Umbilical cord (tissue), 2 donors: ENCODE measurements around the gene ELOF1. TPM values are rescaled to one million over a fixed set of nuclear protein-coding genes. Genes with fewer than 3 reads are reported as not detected.
"Not testable (repeated sequence)": the region's sequence is repeated elsewhere in the genome, so short reads cannot be mapped to it uniquely, and the experiment has no call there.

Source experiments
- DNase-seq: peaks from one replicate; pipeline ENCODE4 v3.0.0-alpha.2; 2015; ENCODE audit warnings: low spot score
- total RNA-seq: library from RNA; depleted of rRNA; stranded (reverse); fragments of >200 nt; gene quantifications from one replicate; pipeline ENCODE4 v1.2.3, GENCODE V29; 2014; ENCODE audit warnings: low replicate concordance; ENCODE audit not compliant: insufficient read depth

ELOF1 gene
- total RNA-seq, 1 donor from 2014 or later: 8.7 TPM

DNA sequence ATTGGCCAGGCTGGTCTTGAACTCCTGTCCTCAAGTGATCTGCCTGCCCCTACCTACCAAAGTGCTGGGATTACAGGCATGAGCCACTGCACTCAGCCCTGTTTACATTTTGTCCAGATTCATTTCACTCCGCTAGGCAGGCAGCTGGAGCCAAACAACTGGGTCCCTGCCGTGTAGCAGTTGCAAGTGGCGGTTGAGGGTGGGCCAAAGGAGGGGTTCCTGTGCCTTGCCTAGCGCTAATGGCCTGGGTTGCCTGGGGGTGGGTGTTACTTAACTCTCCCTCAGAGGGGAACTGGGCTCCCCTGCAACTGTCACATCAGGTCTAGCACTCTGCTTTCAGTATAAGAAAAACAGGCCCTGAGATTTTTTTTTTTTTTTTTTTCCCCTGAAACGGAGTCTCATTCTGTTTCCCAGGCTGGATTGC lies 11.0 kb upstream of the ELOF1 start:
- DNase-seq: no peak

DNA sequence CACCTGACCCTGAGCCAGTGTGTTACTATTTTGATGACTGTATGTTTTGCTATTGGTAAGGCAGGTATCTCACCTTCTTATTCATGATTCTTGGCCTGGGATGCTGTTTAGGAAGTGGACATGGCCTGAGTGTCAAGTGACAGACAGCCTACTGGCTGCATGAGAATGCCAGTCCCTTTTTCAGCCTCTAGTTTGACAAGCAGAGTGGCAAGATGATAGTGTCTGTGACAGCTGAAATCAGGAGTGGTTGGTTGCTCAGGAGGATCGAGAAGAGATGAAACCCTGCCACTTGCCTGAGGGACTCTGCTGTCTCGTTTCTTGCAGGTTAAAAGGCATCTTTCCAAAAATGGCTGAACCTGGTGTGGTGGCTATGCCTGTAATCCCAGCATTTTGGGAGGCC lies 7.1 kb upstream of the ELOF1 start:
- DNase-seq: no peak

DNA sequence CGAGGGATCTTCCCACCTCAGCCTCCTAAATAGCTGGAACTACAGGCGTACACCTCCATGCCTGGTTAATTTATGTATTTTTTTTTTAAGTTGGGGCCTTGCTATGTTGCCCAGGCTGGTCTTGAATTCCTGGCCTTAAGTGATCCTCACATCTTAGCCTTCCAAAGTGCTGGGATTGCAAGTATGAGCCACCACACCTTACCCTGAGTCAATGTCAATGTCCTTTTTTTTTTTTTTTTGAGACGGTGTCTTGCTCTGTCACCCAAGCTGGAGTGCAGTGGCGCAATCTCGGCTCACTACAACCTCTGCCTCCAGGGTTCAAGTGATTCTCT lies 6.6 kb upstream of the ELOF1 start:
- DNase-seq: not testable (repeated sequence)

DNA sequence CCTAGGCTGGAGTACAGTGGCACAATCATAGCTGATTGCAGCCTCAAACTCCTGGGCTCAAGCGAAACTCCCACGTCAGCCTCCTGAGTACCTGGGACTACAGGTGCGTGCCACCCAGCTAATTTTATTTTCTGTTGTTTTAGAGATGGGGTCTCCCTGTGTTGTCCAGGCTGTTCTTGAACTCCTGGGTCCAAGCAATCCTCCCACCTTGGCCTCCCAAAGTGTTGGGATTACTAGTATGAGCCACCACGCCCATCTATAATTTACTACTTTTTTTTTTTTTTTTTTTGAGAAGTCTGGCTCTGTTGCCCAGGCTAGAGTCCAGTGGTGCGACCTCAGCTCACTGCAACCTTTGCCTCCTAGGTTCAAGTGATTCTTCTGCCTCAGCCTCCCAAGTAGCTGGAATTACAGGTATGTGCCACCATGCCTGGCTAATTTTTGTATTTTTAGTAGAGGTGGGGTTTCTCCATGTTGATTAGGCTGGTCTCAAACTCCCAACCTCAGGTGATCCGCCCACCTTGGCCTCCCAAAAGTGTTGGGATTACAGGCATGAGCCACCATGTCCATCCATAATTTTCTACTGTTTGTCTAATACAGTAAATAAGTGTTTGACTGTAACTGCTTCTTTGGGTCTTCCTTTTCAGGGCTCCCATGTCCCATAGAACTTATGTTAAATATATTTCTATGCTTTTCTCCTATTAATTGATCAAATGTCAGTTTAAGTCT lies 5.2 kb upstream of the ELOF1 start:
- DNase-seq: not testable (repeated sequence)

DNA sequence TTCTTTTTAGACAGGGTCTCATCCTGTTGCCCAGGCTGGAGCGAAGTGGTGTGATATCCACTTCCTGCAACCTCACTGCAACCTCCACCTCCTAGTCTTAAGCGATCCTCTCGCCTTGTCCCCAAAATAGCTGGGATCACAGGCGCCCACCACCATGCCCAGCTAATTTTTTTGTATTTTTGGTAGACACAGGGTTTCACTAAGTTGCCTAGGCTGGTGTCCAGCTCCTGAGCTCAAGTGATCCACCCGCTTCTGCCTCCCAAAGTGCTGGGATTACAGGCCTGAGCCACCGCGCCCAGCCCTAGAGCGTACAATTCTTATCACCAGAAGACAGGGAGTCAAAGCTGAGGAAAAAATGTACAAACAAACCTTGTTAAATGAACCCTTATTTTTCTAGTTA lies 4.5 kb upstream of the ELOF1 start:
- DNase-seq: no peak

DNA sequence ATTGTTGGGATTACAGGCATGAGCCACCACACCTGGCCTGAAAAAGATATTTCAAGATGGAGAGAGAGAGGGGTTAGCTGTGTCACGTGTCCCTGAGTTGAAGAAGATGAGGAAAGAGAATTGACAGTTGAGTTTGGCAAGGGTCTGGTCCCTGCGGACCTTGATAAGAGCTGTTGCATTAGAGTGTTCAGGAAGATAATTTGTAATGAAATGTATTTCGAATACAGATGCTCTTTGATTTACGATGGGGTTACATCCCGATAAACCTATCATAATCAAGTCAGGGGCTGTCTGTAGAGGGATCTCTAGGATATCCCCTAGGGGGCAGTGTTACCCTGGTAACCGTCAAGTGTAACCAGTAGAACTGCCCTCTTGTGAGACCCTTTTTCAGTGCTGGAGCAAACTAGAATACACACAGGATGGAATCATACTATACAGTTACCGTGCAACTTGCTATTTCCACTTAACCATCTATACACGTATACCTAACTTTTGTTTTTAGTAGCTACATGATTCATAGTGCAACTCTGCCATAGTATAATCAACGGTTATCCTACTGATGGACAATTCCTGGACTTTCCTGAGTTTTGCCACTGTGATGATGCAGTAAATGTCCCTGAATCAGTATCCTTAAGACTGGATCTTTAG lies 1.5 kb upstream of the ELOF1 start:
- peak; percentile 72 for DNase-seq

DNA sequence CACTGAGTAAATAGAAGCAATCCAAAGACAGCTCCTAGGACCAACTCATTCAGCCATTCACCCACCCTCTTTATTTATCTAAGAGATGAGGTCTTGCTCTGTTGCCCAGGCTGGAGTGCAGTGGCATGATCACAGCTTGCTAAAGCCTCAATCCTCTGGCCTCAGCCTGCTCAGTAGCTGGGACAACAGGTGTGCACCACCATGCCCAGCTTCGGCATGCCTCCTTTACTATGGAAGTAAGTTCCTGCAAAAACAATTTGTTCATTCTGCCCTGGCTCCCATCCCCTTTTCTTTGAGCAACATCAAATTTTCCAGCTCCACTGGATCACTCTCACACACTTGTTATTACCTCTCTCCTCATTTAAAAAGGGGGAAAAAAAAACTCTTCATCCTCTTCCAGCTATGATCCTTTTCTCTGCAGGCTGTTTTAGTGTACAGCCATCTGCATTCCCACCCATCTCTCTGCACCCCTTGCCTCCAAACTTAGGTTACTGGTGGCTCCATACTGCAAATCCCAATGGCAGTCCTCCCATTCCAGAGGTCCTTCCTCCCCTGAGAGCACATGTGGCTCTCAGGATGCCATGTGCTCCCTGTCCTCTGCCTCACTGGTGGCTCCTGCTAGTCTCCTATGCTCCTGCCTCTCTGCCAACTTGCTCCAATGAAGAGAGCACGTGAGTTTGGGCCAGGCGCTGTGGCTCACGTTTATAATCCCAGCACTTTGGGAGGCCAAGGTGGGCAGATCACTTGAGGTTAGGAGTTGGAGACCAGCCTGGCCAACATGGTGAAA lies 2.2 kb downstream of the ELOF1 start:
- DNase-seq: no peak

DNA sequence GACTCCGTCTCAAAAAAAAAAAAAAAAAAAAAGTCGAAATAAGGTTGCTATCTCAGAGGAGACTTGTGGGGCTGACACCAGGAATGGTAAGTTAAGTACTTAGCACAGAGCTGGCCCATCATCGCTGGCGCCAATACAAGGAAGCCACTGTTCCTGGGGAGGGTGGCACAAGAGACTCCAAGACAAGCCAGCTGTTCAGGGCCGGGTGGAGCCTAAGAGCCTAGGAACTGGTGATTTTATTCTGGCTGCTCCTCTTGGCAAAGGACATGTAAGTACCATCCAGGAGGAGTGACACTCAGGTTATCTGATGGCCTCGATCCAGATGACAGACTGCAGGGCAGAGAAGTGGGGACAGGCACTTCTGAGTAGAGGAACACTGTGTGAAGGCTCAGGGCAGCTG lies 3.8 kb downstream of the ELOF1 start:
- no peak for DNase-seq

DNA sequence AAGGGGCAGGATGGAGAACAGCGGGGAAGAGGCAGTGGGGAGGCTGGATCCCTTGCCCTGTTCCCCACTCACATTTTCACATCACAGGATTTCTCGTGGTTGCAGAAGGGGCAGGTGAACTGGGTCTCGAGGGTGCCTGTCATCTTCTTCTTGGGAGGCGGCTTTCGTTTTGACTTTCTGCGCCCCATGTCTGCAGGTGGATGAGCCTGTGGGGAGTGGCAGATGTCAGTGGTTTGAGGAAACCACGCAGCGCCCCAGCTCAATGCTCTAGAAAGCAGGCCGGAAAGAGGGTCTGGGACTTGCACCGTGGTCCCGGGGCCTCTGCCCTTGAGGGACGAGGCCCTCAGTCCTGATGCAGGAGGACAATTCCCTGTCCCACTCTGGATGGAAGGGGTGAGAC lies 4.9 kb downstream of the ELOF1 start:
- no peak for DNase-seq

DNA sequence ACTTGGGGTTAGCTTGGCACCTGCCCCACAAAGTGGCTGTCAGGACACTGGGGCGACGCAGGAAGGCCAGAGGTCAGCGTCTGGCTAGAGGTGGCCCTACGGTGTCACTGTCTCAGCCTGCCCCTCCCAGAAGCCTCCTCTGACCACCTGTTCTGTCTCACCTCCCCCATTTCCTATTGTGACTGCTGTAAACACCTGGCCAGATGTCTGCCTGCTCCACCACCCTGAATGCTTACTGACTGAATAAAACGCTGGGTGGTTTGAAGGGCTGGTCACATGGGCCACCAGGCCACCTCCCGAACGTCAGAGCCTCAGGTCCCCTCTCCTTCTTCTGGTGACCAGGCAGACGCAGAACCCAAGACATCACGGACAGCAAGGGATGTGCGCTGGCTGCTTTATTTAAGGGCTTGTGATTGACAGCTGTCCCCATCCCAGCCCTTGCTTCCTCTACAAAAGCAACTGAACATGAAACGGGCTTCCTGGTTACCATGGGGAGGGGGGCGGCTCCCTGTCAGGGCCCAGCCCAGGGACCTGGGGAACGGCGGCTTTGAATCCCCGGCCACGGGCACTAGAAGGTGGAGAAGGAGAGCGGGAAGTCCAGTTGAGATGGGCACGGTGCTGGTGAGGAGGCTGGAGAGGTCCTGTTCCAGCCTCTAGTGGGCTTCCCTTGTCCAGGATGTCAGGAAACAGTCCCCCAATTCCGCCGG lies 6.2 kb downstream of the ELOF1 start:
- DNase-seq: no peak

DNA sequence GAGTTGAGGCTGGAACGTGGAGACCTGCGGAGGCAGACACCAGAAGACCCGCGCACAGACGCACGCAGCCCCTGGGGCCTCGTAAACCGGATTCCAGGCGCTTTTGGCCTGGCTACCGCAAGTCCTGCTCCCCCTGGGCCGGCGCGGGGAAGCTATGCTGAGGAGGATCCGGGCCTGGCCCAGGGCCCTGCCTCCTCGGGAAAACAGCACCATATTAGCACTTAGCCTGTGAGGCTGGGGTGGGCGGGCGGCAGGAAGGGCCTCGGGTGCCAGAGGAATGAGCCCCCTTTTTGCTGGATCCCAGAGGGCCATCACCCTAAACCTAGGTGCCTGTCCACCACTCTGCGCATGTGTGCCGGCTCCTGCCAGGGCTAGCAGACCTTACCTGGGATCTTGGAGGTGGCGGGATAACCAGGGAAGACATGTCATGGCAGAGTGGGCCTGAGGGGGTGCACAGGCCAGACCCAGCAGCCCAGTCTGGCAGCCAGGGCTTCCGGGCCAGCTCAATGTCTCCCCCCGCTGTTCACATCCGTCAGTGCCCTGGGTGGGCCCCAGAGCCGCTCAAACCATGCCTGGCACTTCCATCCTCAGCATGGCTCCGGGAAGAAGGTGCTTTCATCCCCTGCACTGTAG lies 7.3 kb downstream of the ELOF1 start:
- peak; percentile 54 for DNase-seq

DNA sequence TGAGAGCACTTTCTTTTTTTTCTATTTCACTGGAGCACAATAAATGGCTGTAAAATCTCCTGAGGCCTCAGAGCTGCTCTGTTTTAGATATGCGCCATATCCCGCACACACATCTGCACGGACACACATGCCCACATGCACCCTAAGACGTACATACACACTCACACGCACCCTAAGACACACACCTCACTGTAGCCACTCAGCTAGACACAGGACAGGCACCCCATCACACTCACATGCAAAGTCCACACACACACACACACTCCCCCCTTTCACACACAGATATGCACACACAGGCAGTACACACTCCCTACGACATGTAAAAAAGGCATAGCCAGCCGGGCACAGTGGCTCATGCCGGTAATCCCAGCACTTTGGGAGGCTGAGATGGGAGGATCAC lies 8.8 kb downstream of the ELOF1 start:
- no peak for DNase-seq

DNA sequence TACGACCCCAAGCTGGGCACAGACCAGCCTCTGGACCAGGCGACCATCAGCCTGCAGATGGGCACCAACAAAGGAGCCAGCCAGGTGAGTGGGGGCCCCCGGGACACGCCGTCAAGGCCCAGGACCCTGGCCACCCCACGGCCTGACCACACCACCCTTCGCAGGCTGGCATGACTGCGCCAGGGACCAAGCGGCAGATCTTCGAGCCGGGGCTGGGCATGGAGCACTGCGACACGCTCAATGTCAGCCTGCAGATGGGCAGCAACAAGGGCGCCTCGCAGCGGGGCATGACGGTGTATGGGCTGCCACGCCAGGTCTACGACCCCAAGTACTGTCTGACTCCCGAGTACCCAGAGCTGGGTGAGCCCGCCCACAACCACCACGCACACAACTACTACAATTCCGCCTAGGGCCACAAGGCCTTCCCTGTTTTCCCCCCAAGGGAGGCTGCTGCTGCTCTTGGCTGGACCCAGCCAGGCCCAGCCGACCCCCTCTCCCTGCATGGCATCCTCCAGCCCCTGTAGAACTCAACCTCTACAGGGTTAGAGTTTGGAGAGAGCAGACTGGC lies 9.6 kb downstream of the ELOF1 start:
- no peak for DNase-seq

DNA sequence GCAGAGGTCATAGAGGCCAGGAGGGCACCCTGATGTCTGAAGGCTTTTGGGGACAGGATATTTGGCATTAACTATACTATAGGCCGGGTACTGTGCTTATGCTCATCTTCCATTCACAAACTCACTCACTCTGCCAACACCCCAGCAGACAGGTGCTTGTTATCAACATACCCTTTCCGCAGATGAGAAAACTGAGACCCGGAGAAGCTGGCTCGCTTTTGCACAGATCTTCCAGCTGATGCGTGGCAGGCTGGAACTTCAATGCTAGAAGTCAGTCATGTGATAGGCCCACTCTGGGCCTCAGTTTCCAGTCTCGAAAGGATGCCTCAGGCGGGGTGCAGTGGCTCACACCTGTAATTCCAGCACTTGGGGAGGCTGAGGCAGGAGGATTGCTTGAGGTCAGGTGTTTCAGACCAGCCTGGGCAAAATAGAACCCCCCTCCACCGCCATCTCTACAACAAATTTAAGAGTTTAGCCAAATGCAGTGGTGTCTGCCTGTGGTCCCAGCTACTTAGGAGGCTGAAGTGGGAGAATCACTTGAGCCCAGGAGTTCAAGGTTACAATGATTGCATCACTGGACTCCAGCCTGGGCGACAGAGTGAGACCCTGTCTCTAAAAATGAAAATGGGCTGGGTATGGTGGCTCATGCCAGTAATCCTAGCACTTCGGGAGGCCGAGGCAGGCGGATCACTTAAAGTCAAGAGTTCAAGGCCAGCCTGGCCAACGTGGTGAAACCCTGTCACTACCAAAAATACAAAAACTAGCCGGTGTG lies 10.9 kb downstream of the ELOF1 start:
- DNase-seq: no peak

DNA sequence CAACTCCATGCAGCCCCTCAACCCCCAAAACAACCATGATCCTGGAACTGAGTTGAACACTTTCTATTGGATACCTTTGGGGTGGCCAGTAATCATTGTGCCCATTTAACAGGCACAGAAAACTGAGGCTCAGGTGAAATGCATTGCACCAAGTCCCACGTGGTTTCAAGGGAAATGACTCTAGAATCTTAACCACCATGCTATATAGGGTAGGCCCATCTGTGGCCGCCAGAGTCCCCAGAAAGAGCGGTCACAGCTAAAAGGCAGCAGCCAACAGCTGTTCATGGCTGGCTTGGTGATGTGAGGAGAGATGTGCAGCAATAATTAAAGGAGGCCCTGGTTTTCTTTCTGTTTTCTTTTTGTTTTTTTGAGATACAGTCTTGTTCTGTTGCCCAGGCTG lies 17.8 kb downstream of the ELOF1 start:
- no peak for DNase-seq

DNA sequence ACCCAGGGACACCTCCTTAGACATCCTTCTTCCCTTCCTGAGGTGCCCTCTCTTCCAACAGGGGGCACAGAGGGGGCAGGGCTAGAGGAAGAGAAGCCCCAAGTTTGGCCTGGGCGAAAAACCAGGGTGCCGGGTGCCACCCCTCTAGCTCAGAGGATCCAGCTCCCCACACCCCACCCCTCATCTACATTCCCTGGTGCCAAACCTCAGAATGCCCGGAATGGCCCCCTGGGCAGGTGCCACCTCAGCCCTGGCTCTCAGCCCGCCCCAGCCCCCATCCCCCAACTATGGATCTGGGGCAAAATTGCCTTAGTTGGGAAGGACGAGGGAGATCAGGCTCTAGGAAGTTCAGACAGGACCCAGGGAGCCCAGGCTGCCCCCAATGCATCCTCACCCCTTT lies 18.4 kb downstream of the ELOF1 start:
- DNase-seq: no peak

DNA sequence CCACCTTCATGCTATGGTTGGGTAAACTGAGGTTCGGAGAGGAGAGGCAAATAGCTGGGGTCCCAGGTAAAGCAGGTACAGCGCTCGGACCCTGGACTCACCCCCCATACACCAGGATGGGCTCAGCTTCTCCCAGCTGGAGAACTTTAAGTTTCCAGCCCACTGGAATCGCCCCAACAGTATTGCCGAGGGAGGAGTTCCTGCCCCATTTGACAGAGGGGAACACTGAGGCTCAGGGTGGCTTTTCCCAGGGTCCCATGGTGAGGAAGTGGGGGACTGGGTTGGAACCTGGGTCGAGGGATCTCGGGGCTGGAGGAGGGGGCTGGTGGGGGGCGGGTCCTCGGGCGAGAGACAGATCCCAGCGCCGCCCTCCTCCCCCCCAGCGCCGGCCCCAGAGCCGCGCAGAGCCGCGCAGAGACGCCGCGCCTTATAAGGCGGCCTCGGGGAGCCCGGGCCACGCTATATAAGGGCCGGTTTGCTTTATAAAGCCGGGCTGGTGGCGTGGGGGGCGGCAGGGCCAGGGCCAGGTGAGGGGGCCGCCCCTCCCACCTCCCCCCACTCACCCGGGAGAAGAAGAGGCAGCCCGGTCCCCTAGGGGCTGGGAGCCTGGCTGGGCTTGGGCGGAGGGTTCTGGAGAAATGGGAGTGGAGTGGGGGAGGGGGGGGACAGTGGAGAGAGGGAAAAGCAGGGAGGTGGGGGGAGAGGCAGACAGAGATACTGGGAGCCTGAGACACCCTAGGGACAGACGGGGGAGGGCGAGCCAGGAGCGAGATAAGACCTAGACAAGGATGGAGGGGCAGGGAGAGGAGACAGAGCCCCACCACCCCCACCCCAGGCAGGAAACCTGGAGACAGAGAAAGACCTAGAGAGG lies 19.3 kb downstream of the ELOF1 start:
- DNase-seq: peak; percentile 71

DNA sequence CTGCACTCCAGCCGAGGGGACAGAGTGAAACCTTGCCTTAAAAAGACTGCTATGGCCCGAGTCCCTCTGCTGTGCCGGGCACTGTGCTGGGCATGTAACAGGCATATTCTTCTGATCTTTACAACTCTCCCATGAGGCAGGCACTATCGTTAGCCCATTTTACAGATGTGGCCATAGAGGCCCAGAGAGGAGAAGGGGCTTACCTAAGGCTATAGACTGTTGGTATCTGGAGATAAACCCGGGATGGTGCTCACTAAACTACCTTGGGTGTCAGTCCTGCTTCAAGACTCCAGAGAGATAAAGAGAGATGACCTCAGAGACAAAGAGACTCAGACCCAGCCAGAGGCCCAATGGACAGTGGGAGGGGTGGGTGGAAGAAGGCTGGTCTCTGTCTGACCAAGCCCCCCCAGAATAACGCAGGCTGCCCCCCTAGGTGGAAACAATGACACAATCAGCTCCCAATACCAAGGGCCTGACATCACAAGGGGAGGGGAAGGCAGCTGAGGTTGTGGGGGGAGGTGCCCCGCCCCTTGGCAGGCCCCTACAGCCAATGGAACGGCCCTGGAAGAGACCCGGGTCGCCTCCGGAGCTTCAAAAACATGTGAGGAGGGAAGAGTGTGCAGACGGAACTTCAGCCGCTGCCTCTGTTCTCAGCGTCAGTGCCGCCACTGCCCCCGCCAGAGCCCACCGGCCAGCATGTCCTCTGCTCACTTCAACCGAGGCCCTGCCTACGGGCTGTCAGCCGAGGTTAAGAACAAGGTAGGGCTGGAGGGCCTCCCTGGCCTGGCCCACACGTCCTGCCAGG lies 20.6 kb downstream of the ELOF1 start, which contains the start of gene CNN1:
TSS of gene CNN1 (plus strand) at position 620 of the 805 bp plus-strand sequence. CDS start at position 697, 77 bp downstream.
- peak; percentile 92 for DNase-seq
